Stimulated activated CD8-positive, alpha-beta memory T cell treated with anti-CD3 and anti-CD28 coated beads, Interleukin-15, amount 100 ng/mL, for 48 hours (primary cell): ENCODE data around the gene TMEM94.

Experiments
- DNase-seq, 2 donors: peaks; one replicate each; pipeline ENCODE4 v3.0.0-alpha.2; 2020; ENCODE audit warnings: low read depth in 2 of 2

The TMEM94 gene

GRCh38 chr17:75496005-75496404 is 39.6 kb downstream of the TMEM94 start:
- no peak for DNase-seq

GRCh38 chr17:75498039-75498725 is 41.7 kb downstream of the TMEM94 start:
- DNase-seq, result no peak

- no peak for DNase-seq
Observed at GRCh38 chr17:75498726-75499213, 42.3 kb downstream of the TMEM94 start.

- DNase-seq, result no peak
Observed at GRCh38 chr17:75499313-75500022, 43.0 kb downstream of the TMEM94 start.

- no peak for DNase-seq
Observed at GRCh38 chr17:75500419-75501216, 44.2 kb downstream of the TMEM94 start.

GRCh38 chr17:75501378-75502071 is 45.1 kb downstream of the TMEM94 start:
- DNase-seq, result no peak

GRCh38 chr17:75502072-75502720 is 45.8 kb downstream of the TMEM94 start:
- no peak for DNase-seq

GRCh38 chr17:75502721-75503329 is 46.4 kb downstream of the TMEM94 start:
- no peak for DNase-seq

GRCh38 chr17:75503337-75503950 is 47.0 kb downstream of the TMEM94 start:
- DNase-seq, result no peak

GRCh38 chr17:75503976-75504346 is 47.5 kb downstream of the TMEM94 start:
- no peak for DNase-seq

- no peak for DNase-seq
Observed at GRCh38 chr17:75504347-75505151, 48.1 kb downstream of the TMEM94 start.

- DNase-seq, result no peak
Observed at GRCh38 chr17:75505152-75505409, 48.6 kb downstream of the TMEM94 start.

- no peak for DNase-seq
Observed at GRCh38 chr17:75505640-75506039, 49.2 kb downstream of the TMEM94 start.

GRCh38 chr17:75506134-75506533 is 49.7 kb downstream of the TMEM94 start:
- DNase-seq, result no peak

GRCh38 chr17:75506888-75507287 is 50.5 kb downstream of the TMEM94 start:
- no peak for DNase-seq

- no peak for DNase-seq
Observed at GRCh38 chr17:75507733-75508719, 51.6 kb downstream of the TMEM94 start.

- no peak for DNase-seq
Observed at GRCh38 chr17:75508931-75509361, 52.5 kb downstream of the TMEM94 start.

GRCh38 chr17:75509528-75510258 is 53.3 kb downstream of the TMEM94 start:
- no peak for DNase-seq
